ENCODE measurements around the gene ZFP36. TPM values are rescaled to one million over a fixed set of nuclear protein-coding genes. Genes with fewer than 3 reads are reported as not detected.

Gene ZFP36
- total RNA-seq = 1,000 to 10,000 TPM; 1,232 to 2,074 (median 1,769) TPM
- total RNA-seq (2013) = 161 TPM

- H3K27ac ChIP-seq (ENCODE audit: low read length) = peak within 1 kb of the TSS; percentile 96
- peak; percentile 13 to 46 (median 31) for ATAC-seq
- intact Hi-C loops (cut with micrococcal nuclease) = no loop called here
- H3K27me3 ChIP-seq (ENCODE audit: control insufficient read depth, insufficient read depth, low read length) = no peaks in the 10 kb centered on the region
- H3K4me1 ChIP-seq (ENCODE audit: control insufficient read depth, insufficient read depth, low read length) = peaks cover 79% of the 10 kb centered on the region
- Mint-ChIP-seq H3K4me3 (peak within 1 kb of the TSS; percentile 97), H3K27ac (peak within 1 kb of the TSS; percentile 96 to 97), H3K36me3 (peaks cover 7% of the 10 kb centered on the region), H3K27me3 (ENCODE audit: low read depth in 2 of 2) (no peaks in the 10 kb centered on the region), H3K4me1 (peaks cover 60 to 80% of the 10 kb centered on the region in 2 donors), H3K9me3 (no peaks in the 10 kb centered on the region)
- no peaks in the 10 kb centered on the region for H3K9me3 ChIP-seq (ENCODE audit: control insufficient read depth, insufficient read depth, low read length)
- peak; percentile 89 to 93 for DNase-seq
- 0% methylated on average over 56 of the region's 56 CpGs for WGBS (ENCODE audit: insufficient coverage)
- TF ChIP-seq, protein P1, sequence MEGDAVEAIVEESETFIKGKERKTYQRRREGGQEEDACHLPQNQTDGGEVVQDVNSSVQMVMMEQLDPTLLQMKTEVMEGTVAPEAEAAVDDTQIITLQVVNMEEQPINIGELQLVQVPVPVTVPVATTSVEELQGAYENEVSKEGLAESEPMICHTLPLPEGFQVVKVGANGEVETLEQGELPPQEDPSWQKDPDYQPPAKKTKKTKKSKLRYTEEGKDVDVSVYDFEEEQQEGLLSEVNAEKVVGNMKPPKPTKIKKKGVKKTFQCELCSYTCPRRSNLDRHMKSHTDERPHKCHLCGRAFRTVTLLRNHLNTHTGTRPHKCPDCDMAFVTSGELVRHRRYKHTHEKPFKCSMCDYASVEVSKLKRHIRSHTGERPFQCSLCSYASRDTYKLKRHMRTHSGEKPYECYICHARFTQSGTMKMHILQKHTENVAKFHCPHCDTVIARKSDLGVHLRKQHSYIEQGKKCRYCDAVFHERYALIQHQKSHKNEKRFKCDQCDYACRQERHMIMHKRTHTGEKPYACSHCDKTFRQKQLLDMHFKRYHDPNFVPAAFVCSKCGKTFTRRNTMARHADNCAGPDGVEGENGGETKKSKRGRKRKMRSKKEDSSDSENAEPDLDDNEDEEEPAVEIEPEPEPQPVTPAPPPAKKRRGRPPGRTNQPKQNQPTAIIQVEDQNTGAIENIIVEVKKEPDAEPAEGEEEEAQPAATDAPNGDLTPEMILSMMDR (IDR thresholded peaks at IDR 0.05) = no peak
- peaks cover 16% of the 10 kb centered on the region for H3K36me3 ChIP-seq (ENCODE audit: control insufficient read depth, insufficient read depth, low read length)
- peak within 1 kb of the TSS; percentile 92 for H3K4me3 ChIP-seq (ENCODE audit: low read length)
These were observed at the start of gene ZFP36 for GRCh38 chr19:39406656-39407409. TSS of gene ZFP36 (plus strand) at chr19:39406847. CDS start at chr19:39406905, 58 bp downstream.

GRCh38 chr19:39359026-39359425 is 47.6 kb upstream of the ZFP36 start:
- no peaks in the 10 kb centered on the region for H3K27me3 ChIP-seq (ENCODE audit: control insufficient read depth, insufficient read depth, low read length)
- intact Hi-C loops (cut with micrococcal nuclease) = no loop called here
- H3K4me1 ChIP-seq (ENCODE audit: control insufficient read depth, insufficient read depth, low read length) = peaks cover 4% of the 10 kb centered on the region
- TF ChIP-seq, protein P1 (IDR thresholded peaks at IDR 0.05) = no peak
- no peak for ATAC-seq
- no peaks in the 10 kb centered on the region for H3K9me3 ChIP-seq (ENCODE audit: control insufficient read depth, insufficient read depth, low read length)
- Mint-ChIP-seq H3K9me3 (no peaks in the 10 kb centered on the region), H3K27ac (no peak overlapping the region), H3K36me3 (peaks cover 6% of the 10 kb centered on the region), H3K27me3 (ENCODE audit: low read depth in 2 of 2) (no peaks in the 10 kb centered on the region), H3K4me3 (no peak overlapping the region), H3K4me1 (no peaks in the 10 kb centered on the region)
- H3K36me3 ChIP-seq (ENCODE audit: control insufficient read depth, insufficient read depth, low read length) = peaks cover 78% of the 10 kb centered on the region
- H3K27ac ChIP-seq (ENCODE audit: low read length) = no peak overlapping the region
- H3K4me3 ChIP-seq (ENCODE audit: low read length) = no peak overlapping the region
- no peak for DNase-seq
- 91% methylated on average over 1 of the region's 3 CpGs for WGBS (ENCODE audit: insufficient coverage)

GRCh38 chr19:39360599-39360998 is 46.0 kb upstream of the ZFP36 start:
- H3K4me1 Mint-ChIP-seq = peaks cover 0 to 4% of the 10 kb centered on the region in 2 donors
- no peak overlapping the region for H3K4me3 ChIP-seq (ENCODE audit: low read length)
- intact Hi-C loops (cut with micrococcal nuclease) = no loop called here
- no peak overlapping the region for H3K27ac ChIP-seq (ENCODE audit: low read length)
- no peaks in the 10 kb centered on the region for H3K27me3 Mint-ChIP-seq (ENCODE audit: low read depth in 2 of 2)
- peaks cover 6% of the 10 kb centered on the region for H3K4me1 ChIP-seq (ENCODE audit: control insufficient read depth, insufficient read depth, low read length)
- no peaks in the 10 kb centered on the region for H3K27me3 ChIP-seq (ENCODE audit: control insufficient read depth, insufficient read depth, low read length)
- 100% methylated on average over 1 of the region's 1 CpG for WGBS (ENCODE audit: insufficient coverage)
- H3K4me3 Mint-ChIP-seq = no peak overlapping the region
- TF ChIP-seq, protein P1 (IDR thresholded peaks at IDR 0.05) = no peak
- ATAC-seq (no peak), DNase-seq (no peak)
- no peaks in the 10 kb centered on the region for H3K9me3 Mint-ChIP-seq
- no peaks in the 10 kb centered on the region for H3K9me3 ChIP-seq (ENCODE audit: control insufficient read depth, insufficient read depth, low read length)
- no peak overlapping the region for H3K27ac Mint-ChIP-seq
- no peaks in the 10 kb centered on the region for H3K36me3 Mint-ChIP-seq
- H3K36me3 ChIP-seq (ENCODE audit: control insufficient read depth, insufficient read depth, low read length) = peaks cover 68% of the 10 kb centered on the region
